Bone marrow (tissue), 2 donors: ENCODE measurements around the gene SDK2.
"Not testable (repeated sequence)": the region's sequence is repeated elsewhere in the genome, so short reads cannot be mapped to it uniquely, and the experiment has no call there.

ENCODE experiments used
- DNase-seq, 2 donors: peaks; one replicate each; lab custom pipeline; 2025; lab: John Stamatoyannopoulos, UW

The SDK2 gene

DNA sequence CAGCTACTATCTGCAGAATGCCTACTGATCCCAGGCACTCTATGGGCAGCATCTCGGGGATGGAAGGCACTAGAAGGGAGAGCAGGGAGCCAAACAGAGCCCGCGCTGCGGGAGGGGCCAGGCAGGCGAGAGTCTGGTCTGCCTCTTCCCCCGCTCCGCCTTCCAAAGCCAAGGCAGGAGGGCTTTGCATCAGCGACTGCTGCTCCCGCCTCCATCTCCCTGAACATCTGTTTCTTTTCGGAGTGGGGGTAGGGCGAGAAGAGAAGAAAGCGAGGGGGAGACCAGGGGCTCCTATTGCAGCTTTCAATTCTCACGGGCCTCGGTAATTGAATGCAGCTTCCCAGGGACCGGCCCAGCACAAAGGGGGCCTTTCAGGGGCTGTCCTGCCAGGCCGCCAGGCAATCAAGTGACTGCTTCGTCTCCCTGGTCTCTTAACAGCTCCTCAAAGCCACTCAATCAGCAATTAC lies 301.0 kb downstream of the SDK2 start:
- no peak for DNase-seq

DNA sequence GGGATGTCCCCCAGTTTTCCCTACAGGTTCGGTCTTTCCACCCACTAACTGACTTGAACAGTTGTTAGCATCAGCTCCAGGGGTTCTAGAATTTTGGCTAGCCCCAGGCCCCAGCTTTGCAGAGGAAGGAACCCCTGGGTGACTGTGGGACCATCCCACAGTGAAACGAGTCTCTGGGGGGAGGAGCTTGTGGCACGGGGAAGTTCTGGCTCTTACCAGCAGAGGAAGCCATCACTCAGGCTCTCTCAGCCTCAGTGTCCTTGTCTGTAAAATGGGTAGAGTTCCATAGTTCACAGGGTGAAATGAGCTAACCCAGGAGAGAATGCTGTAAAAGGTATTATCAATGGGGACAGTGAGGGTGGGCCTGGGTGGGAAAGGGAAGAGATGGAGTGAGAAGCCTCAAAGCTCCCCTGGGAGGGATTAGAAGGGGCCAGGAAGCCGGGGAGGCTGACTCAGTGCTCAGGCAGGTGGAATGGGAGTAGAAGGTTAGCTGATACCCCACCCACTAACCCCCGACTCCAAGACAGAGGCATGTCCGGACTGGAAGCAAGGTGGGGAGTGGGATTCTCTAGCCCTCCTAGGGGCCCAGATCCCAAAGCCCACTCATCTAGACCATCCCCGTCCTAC lies 301.6 kb downstream of the SDK2 start:
- DNase-seq: no peak

DNA sequence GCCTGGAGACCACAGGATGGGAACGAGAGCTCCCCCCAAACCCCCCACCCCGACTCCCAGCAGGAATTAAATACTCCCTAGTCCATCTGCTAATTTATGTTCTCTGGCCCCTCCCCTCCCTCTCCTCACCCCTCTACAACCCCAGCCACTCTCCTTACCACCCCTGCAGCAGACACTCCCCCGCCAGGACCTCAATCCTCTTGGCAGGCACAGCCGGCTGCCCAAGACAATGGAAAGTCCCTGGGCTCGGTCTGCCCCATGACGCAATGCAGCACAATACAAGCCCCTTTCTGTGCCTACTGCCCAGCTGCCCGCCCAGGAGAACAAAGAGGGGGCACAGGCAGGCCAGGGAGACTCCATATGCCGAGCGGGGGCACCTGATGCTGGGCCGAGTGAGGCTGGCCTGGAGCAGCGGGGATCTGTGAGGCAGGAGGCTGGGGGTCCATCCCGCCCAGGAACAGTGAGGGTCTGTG lies 302.2 kb downstream of the SDK2 start:
- DNase-seq: no peak

DNA sequence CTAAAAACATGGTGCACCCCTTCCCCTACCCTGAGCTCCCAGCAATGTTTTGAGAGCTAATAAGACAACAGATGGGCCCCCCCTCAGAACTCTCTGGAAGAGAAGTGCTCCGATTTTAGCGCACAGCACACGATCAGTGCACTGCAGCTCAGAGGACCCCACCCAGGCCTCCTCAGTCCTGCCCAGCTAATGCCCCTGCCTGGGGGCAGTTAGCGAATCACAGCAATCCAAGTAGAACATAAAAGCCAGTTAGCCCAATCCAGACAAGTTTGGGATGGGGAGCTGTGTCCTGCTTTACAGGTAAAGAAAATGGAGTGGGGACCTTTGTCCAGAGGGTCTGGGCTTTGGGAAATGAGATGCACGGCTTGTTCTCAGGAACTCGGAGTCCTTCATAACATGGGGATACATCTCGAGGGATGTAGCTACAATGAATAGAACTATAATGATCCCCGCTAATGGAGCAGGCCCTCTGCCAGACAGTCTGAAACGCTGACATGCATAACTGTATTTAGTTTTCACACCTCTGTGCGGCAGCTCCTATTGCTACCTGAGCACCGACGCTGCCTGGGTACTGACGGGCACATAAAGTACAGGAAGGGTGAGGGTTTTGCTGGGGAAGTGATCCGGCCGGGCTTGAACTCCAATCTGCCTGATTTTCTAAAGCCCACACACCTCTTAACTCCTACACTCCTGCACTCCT lies 302.7 kb downstream of the SDK2 start:
- no peak for DNase-seq

DNA sequence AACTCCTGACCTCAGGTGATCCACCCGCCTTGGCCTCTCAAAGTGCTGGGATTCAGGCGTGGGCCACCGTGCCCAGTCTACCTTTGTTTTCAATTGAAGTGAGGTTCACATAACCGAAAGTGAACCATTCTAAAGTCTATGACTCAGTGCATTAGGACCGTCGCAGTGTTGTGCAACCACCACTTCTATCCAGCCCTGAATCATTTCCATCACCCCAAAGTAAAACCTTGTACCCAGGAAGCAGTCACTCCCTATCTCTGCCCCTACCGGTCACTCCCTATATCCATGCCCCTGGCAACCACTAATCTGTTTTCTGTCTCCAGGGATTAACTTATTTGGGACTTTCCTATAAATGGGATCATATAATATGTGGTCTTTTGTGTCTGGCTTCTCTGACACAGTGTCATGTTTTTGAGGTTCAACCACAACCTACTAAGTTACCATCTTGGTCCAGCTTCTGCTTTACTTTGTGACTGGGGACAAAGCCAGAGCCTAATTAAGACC lies 304.1 kb downstream of the SDK2 start:
- DNase-seq: peak; percentile 4 to 13

DNA sequence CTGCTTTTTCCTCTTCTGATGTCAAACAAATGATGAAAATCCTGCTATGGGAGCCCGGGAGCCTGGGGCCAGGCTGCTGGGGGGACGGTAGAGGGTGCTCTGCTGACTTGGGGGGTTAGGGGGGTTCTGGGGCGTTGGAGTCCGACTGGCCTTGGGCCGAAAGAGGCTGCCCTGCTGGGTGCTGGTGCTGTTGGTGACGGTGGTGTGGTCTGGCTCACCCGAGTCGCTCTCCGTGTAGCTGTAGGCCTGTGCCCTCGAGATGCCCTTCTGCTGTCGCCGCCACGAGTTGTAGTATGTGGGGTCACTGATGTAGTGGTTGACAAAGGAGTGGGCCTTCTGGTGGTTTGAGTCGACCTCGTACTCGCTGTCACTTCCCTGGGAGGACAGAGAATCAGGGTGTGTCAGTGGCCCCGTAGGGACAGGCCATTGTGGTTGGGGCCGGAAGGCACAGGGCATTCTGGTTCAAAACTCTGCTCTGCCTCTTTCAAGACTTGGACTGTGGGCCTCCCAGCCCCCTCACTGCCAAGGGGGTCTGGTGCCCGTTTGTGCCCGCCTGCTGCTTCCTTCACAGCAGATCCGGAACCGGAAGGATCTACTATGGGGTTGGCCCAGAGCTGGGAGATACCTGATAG lies 305.6 kb downstream of the SDK2 start:
- no peak for DNase-seq

DNA sequence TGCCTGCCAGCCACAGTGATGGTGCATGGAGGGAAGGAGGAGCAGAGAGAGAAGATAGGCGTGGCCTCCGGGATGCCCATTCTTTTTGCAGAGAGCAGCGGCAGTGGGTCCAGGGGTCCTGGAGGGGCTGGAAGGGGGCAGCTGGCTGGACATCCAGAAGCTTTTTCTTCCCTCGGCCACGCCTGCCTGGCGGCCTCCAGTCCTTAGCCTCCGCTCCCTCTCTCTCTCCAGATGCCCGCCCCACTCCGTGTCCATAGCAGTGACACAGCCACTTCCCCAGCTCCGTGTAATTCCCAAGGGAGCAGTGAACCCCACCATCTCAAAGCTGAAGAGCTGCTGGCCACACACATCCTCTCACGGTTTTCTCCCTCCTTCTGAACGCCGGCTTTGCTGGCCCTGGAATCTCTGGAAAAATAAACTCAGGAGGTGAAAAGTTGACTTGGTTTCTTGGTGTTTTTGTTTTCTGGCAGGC lies 306.2 kb downstream of the SDK2 start:
- no peak for DNase-seq

DNA sequence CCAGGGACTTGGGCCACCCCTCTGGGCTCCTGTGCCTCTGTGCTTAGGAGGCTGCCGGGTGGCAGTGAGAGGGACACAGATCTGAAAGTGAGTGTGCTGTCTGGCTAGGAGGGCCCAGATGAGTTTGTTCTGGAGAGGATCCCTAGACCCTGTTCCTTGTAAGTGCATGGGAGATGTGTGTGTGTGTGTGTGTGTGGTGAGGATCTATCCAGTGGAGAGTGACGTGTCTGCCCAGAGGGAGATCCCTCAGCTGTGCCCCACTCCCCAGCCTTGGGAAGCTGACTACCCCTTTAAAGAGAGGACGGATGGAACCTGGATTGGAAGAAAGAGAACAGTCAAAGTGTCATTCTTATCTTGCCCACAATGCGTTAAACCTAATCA lies 306.9 kb downstream of the SDK2 start:
- no peak for DNase-seq

DNA sequence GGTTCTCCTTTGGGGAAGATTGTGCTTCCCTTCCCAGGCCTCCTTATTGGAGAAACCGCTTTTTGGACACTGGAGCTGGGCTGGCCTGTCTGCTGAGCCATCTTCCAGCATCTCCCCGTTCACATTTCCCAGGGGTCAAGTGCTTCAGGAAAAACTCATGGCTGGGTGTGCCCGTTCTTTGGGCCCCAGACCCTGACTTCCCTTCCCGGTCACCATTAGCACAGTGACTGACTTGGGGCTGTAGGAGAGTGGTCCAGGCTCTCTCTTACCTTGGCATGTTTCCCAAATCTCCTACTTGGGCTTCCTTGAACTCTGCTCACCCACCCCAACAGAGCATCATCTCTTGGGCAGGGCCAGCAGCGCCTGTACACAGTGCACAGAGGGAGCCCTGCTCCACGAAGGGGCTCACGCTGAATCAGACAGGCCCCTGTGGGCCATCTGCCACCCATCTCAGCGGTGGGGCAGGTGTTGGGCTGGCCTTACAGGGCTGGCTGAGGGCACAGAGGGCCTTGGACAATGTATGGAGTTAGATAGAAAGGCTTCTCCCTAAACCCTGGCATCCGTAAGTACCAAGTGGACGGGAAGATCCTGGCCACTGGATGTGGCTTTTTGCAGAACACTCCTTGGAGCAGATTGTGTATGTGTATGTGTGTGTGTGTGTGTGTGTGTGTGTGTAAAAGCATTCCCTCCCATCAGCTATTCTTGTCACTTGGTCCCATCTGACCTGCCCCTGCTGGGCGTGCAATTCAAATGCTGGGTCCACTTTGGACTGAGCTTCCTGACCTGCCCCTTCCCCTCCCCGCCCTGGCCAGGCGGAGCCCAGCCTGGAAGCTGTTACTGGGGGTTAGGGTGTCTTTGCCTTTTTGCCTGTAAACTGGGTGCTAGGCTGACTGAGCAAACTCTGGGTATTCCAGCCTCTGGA lies 307.6 kb downstream of the SDK2 start:
- no peak for DNase-seq

DNA sequence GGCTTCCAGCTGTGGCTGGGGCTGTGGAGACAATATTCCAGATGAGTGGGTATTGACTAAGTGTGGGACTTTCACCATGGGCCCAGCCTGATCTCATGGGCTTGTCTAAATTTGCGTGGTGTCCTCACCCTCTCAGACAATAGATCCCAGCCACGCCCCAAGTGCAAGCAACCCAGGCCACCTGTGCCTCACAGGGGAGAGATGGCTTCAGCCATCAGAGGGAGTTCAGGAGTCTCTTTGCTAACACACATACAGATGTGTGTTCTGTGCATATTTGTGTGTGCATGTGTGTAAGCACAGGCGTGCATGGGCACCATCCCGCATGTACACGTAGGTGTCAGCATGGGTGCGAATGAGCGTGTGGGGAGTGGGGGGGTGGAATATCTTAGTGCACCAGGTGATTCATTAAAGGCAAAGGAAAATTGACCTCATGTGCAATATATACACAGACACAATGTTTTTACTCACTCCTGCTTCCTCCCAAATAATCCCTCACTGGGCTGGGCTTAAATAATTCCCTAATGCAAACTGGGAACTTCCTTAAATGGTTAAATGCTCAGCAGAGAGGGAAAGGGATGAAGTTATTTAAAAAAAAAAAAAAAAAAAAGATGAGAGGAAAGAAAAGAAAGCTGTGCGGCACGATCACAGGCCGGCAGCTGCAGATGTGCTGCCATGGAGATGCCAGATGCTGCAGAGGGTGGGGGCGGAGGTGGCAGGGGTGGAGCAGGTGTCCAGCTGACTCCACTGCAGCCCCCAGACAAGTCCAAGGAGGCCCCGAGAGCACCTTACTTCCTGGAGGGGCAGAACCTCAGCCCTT lies 308.4 kb downstream of the SDK2 start:
- no peak for DNase-seq

DNA sequence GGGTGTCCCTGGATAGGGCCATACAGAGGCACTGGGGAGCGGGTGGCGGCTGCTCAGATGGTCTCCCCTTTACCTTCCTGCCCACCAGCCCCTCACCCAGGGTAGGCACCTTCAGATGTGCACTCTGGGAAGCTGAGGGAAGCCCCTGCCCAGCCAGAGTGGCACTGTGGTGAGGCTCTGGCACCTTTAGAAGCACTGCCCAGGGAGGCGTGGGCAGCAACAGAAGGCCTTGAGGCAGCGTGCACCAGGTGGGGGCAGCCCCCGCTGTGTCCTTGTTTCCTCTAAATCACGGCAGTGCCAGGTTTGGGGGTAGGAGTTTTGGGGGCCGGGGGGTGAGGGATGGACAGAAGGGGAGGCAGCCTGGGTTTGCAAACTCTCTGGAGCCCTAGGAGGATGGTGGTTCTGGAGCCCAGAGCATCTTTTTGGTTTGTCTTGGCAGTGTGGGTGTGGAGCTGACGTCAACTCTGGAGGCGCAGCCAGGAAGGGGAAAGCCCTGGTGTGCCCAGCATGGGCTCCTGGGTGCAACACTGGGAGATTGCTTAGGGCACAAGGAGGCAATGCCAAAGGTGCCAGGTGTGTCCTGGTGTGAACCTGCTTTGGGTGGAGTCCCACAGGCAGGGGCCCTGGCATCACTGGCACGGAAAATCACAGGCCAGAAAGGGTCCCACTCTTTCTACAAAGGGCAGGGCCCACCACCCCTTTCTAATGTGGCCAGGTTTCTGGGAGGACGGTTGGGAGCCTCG lies 309.3 kb downstream of the SDK2 start:
- DNase-seq: no peak

DNA sequence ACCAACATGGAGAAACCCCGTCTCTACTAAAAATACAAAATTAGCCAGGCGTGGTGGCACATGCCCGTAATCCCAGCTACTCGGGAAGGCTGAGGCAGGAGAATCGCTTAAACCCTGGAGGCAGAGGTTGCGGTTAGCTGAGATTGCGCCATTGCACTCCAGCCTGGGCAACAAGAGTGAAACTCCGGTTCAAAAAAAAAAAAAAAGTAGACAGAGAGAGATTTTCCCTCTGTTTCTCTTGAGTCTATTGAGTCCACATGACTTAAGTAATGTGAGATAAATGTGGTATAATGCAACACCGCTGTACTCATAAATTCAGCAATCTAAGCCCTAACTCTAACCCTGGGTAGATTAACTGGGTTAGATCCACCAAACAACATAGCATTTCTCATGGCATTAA lies 310.8 kb downstream of the SDK2 start:
- not testable (repeated sequence) for DNase-seq

DNA sequence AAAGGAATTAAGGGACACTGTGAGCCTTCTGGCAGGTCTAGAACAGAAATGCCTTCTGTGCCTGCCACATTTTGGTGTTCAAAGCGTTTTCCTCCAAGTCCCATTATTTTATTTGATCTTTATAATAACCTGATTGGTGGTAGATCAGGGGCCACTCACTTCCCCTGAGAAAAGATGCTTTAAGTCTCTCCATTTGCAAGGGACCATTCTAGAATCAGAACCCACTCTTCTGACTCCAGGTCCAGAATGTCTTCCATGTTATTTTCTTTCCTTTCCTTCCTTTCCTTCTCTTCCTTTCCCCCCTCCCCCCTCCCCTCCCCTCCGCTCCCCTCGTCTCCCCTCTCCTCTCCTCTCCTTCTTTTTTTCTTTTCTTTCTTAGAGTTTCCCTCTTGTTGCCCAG lies 313.2 kb downstream of the SDK2 start:
- DNase-seq: no peak

DNA sequence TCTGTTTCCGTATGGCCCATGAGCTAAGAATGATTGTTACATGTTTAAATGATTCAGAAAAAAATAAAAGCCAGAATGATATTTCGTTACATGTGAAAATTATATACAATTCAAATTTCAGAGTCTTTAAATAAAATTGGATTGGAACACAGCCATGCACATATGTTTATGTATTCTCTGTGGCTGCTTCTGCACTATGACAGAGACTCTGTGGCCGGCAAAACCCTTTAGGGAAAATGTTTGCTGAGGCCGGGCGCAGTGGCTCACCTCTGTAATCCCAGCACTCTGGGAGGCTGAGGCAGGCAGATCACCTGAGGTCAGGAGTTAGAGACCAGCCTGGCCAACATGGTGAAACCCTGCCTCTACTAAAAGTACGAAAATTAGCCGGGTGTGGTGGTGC lies 316.6 kb downstream of the SDK2 start:
- DNase-seq: no peak

DNA sequence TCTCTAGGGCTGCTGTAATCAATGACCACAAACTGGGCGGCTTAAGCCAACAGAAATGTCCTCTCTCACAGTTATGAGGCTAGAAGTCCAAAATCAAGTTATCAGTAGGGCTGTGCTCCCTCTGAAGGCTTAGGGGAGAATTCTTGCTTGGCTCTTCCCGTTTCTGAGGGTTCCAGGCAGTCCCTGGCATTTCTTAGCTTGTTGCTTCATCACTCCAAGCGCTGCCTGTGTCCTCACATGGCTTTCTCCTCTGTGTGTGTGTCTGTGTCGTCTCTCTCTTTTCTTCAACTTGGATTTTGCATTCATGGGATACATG lies 318.8 kb downstream of the SDK2 start:
- no peak for DNase-seq

DNA sequence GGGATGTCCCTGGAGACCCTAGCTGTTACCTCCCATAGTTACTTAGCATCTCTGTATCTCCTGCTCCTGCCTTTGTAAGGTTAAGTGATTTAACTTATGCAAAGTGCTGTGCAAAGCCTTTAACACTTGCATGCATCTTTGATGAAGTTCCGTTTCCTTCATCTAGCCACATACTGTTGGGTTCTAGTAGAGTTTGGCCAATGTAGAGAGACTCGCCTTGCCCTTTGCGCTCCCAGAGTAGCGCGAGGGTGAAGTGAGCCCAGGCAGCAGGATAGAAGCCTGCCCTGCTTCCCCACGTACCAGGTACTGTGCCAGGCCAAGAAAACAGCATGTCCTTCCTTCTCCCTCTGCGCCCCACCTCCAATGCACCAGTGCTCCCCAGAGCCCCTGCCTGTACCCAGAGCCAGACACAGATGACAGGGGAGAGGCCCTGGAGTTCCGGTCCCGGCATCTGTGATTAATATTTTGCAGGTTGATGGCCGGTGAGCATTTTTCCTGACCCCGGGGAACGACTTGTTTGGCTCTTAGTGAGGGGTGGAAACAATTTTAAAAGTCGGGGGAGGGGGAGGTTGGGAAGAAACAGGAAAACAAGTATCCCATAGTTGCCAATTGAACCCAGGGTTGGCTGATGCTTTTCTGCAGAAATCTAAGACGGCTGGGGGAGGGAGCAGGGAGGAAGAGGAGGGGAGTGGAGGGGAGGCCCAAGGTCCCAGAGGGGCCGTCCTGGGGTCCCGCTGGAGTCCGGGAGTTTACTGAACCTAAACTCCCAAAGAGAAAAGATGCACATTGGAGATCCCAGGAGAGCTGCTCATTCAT lies 319.3 kb downstream of the SDK2 start:
- DNase-seq: no peak

DNA sequence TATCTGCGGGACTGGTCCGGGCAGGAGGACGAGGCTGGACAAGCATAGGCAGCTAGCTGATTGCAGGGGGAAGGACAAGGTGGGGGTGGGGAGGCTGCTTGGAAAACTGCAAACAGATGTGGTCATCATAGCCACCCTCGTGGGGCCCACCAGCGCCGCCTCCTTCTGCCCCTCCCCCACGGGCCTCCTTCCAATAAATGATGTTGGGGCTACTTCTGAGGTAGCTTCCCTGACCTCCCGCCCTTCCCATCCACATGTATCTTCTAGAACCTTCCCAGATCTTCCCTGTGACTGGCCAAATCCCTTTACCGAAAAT lies 320.1 kb downstream of the SDK2 start:
- no peak for DNase-seq

DNA sequence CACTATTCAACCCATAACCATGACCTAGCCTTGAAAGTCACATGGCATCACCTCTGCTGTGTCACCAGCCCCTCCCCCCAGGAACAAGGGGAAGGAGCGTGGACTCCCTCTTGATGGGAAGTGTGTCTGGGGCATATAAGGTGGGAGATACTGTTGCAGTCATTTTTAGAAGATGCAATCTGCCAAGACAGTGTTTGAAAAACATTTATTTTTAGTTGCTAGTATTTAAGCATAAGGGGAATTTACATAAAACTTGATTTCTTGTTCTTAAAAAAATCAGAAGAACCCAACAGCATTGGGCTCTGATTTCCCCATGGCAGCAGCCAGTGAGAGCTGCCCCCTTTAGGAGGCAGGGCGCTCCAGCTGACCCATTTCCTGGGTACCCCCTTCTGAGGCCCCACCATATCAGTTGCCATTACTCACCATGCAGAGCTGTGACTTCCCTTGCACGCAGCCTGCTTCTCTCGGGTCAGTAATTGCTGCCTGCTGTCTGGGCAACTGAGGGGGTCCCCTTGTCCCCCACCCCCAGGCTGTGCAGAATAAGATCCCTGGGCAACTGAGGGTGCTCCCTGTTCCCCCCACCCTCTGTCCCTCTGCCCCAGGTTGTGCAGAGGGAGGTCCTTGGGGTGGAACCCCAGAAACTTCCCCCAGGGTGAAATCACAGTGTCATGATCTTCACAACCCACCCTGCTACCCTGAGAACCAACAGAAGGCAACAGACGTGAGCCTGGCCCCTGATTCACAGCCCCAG lies 320.7 kb downstream of the SDK2 start:
- no peak for DNase-seq
